Osteoblast (primary cell): ENCODE data around the gene TACO1. TPM values are rescaled to one million over a fixed set of nuclear protein-coding genes. Genes with fewer than 3 reads are reported as not detected.

Source experiments
- DNase-seq: peaks from one replicate; pipeline ENCODE4 v3.0.0; 2011; ENCODE audit warnings: low spot score, mixed read lengths; ENCODE audit not compliant: insufficient read length; ENCODE audit errors: missing footprints
- H2AFZ ChIP-seq: 2 replicates; pipeline ENCODE4 v1.6.0; 2011; ENCODE audit warnings: mild to moderate bottlenecking, low read length
- H3K27ac ChIP-seq: 2 replicates; pipeline ENCODE4 v1.5.1; 2011; ENCODE audit warnings: mild to moderate bottlenecking, low read depth, low read length, moderate library complexity
- H3K27me3 ChIP-seq: 2 replicates; pipeline ENCODE4 v1.6.0; 2012; ENCODE audit warnings: mild to moderate bottlenecking, control low read depth, inconsistent platforms, low read length, moderate library complexity; ENCODE audit not compliant: insufficient read depth
- H3K36me3 ChIP-seq: 2 replicates; pipeline ENCODE4 v1.5.1; 2011; ENCODE audit warnings: mild to moderate bottlenecking, low read length, control low read depth, moderate library complexity; ENCODE audit not compliant: insufficient read depth
- H3K4me1 ChIP-seq: 2 replicates; pipeline ENCODE4 v1.5.1; 2011; ENCODE audit warnings: mild to moderate bottlenecking, low read length, control low read depth, moderate library complexity; ENCODE audit not compliant: insufficient read depth
- H3K4me2 ChIP-seq: 2 replicates; pipeline ENCODE4 v1.6.0; 2011; ENCODE audit warnings: mild to moderate bottlenecking, low read length; ENCODE audit not compliant: insufficient read depth
- H3K4me3 ChIP-seq: fragments of 200-600 bp; sonication (generic); 3 replicates; pipeline ENCODE4 v1.5.1; 2012; ENCODE audit warnings: mild to moderate bottlenecking, low read length, inconsistent platforms; ENCODE audit not compliant: insufficient read depth
- H3K79me2 ChIP-seq: 2 replicates; pipeline ENCODE4 v1.6.0; 2012; ENCODE audit warnings: mild to moderate bottlenecking, low read length, control low read depth, inconsistent platforms; ENCODE audit not compliant: insufficient read depth
- H3K9me3 ChIP-seq: 2 replicates; pipeline ENCODE4 v1.5.1; 2011; ENCODE audit warnings: low read depth, low read length, control low read depth
- H4K20me1 ChIP-seq: 2 replicates; pipeline ENCODE4 v1.6.0; 2012; ENCODE audit warnings: mild to moderate bottlenecking, low read length, control low read depth; ENCODE audit not compliant: insufficient read depth
- total RNA-seq: library from RNA; depleted of rRNA; stranded (reverse); fragments of >200 nt; gene quantifications from 2 replicates; pipeline ENCODE4 v1.2.3, GENCODE V29; 2012
- TF ChIP-seq, protein P1 (sequence below): IDR thresholded peaks from 2 replicates; pipeline ENCODE4 v1.5.1; 2011; ENCODE audit warnings: mild to moderate bottlenecking, low read depth, low read length, moderate library complexity; ENCODE audit errors: extremely low read depth

TACO1 gene
- total RNA-seq, 1 donor = 21.0 TPM

DNA sequence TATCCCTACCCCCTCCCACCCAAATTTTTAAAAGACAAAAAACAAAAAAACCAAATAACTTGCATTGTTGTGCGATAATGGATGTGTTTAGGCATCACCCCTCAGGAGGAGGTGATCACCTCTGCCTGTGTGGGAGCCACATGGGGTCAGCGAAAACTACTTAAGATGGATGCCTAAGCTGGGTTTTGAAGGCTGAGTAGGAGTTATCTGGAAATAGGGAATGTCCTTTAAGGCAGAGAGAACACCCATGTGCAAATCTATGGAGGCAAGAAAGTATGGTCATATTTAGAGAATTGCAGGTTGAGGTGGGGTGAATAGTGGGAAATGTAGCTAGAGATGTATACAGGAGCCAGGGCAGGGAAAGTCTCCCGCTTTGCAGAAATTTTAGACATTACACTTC, 5.6 kb upstream of the TACO1 start:
- Histone ChIP-seq H3K9me3 (no peaks in the 10 kb centered on the region), H2AFZ (no peak overlapping the region), H3K36me3 (peaks cover 25% of the 10 kb centered on the region), H4K20me1 (no peaks in the 10 kb centered on the region), H3K79me2 (no peaks in the 10 kb centered on the region), H3K4me3 (no peak overlapping the region), H3K27ac (no peak overlapping the region), H3K27me3 (no peaks in the 10 kb centered on the region), H3K4me2 (no peak overlapping the region), H3K4me1 (peaks cover 2% of the 10 kb centered on the region)
- no peak for DNase-seq
- TF ChIP-seq, protein P1, sequence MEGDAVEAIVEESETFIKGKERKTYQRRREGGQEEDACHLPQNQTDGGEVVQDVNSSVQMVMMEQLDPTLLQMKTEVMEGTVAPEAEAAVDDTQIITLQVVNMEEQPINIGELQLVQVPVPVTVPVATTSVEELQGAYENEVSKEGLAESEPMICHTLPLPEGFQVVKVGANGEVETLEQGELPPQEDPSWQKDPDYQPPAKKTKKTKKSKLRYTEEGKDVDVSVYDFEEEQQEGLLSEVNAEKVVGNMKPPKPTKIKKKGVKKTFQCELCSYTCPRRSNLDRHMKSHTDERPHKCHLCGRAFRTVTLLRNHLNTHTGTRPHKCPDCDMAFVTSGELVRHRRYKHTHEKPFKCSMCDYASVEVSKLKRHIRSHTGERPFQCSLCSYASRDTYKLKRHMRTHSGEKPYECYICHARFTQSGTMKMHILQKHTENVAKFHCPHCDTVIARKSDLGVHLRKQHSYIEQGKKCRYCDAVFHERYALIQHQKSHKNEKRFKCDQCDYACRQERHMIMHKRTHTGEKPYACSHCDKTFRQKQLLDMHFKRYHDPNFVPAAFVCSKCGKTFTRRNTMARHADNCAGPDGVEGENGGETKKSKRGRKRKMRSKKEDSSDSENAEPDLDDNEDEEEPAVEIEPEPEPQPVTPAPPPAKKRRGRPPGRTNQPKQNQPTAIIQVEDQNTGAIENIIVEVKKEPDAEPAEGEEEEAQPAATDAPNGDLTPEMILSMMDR = no peak

DNA sequence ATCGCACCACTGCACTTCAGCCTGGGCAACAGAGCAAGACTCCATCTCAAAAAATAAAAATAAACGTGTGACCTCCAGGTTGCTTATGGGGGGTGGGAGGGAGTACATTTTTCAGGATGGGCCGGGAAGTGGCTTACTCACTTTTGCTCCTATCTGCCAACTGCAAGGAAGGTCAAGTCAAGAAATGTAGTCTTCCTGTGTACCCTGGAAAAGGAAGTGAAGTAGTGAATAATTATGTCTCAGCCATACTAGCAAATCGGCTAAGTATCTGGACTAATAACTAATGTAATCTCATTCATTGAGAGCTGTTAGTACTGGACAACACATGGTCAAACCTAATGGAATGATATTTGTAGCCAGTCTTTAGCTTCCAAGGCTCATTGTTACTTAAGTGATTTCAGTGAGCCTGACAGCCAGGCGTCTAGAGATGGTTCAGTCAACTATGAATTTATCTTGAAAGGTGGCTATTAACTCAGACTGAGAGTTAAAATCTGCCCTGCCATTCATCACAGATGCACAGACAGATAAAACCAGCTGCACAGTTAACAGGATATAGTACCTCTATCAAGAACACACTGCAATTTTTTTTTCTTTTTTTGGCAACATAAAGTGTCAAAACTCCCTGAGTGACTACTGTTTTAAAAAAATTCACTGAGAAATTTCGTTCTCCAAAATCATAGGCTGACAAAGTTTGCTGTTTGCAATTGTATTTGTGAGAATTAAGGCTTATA, 3.7 kb upstream of the TACO1 start:
- H3K27me3 ChIP-seq = no peaks in the 10 kb centered on the region
- H3K9me3 ChIP-seq = no peaks in the 10 kb centered on the region
- no peak overlapping the region for H3K4me3 ChIP-seq
- H2AFZ ChIP-seq = no peak overlapping the region
- H3K27ac ChIP-seq = no peak overlapping the region
- no peak for DNase-seq
- no peak overlapping the region for H3K4me2 ChIP-seq
- peaks cover 15% of the 10 kb centered on the region for H3K79me2 ChIP-seq
- no peaks in the 10 kb centered on the region for H4K20me1 ChIP-seq
- H3K4me1 ChIP-seq = peaks cover 15% of the 10 kb centered on the region
- H3K36me3 ChIP-seq = peaks cover 8% of the 10 kb centered on the region
- TF ChIP-seq, protein P1 = no peak

DNA sequence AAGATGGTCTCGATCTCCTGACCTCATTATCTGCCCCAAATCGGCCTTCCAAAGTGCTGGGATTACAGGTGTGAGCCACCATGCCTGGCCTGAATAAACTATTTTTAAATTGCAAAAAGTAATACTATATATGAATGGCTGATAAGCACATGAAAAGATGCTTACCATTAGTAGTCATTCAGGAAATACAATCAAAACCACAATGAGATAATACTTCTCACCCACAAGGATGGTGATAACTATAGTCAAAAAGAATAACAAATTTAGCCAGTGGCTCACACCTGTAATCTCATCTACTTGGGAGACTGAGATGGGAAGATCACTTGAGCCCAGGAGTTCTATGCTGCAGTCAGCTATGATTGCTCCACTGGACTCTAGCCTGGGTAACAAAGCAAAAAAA, 2.4 kb upstream of the TACO1 start:
- peaks cover 17% of the 10 kb centered on the region for H3K79me2 ChIP-seq
- DNase-seq = no peak

More for the DNA sequence above, 2.4 kb upstream of the TACO1 start:
- no peak overlapping the region for H3K4me2 ChIP-seq
- no peaks in the 10 kb centered on the region for H3K36me3 ChIP-seq
- TF ChIP-seq, protein P1 = no peak
- H3K9me3 ChIP-seq = no peaks in the 10 kb centered on the region
- H4K20me1 ChIP-seq = no peaks in the 10 kb centered on the region
- H3K27me3 ChIP-seq = no peaks in the 10 kb centered on the region
- H2AFZ ChIP-seq = no peak overlapping the region
- H3K4me1 ChIP-seq = peaks cover 16% of the 10 kb centered on the region
- no peak overlapping the region for H3K27ac ChIP-seq
- H3K4me3 ChIP-seq = no peak overlapping the region
